GM18519 (cell line): ENCODE measurements around the gene P3H3.
"Not testable (repeated sequence)": the region's sequence is repeated elsewhere in the genome, so short reads cannot be mapped to it uniquely, and the experiment has no call there.

Experiments
- ATAC-seq: cut with Tn5 transposase; IDR thresholded peaks from one replicate; pipeline ENCODE4 v1.9.1; 2021; ENCODE audit warnings: mild to moderate bottlenecking, moderate library complexity; ENCODE audit not compliant: unreplicated experiment, low FRiP score

P3H3 gene

DNA sequence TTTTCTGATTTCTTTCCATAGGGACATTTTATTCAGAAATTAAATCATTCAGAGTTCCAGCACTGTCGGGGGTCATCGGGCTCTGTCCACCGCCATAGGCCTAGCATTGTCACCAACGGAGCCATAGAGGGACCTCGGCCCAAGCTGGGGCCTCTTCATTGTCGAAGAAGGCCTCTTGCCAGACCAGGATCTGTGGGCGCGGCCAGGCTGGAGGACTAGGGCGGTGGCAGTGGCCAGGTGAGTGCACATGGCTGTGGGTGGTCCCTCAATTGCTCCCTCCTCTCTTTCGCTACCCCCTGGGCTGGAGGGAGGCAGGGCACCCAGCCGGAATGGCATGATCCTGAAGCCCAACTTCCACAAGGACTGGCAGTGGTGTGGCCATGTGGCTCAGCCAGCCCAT lies 55.5 kb downstream of the P3H3 start:
- no peak for ATAC-seq

- ATAC-seq: no peak
Observed at GRCh38 chr12:6884539-6884938, 56.3 kb downstream of the P3H3 start.

GRCh38 chr12:6886206-6886999 lies 58.2 kb downstream of the P3H3 start:
- not testable (repeated sequence) for ATAC-seq

GRCh38 chr12:6887460-6887859 lies 59.3 kb downstream of the P3H3 start:
- no peak for ATAC-seq

DNA sequence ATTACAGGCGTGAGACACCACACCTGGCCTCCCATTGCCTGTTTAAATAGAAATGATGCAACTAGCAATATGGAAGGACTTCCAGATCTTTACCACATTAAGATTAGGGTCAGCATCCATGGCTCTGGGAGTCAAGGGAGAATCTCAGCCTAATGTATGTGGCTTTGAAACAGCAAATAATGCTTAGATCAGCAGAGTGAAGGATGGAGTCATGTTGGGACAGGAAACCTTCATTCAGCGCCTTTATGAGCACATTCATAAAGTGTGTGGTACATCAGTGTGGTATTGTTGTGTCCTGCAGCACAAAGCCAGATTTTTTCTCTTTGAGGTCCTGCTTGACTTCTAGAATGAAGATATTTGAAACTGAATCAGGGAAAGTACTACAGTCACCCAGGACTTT lies 60.2 kb downstream of the P3H3 start:
- no peak for ATAC-seq

- not testable (repeated sequence) for ATAC-seq
Observed at GRCh38 chr12:6888794-6889193, 60.6 kb downstream of the P3H3 start.
